Measurements from ENCODE around the gene TTF2. TPM values are rescaled to one million over a fixed set of nuclear protein-coding genes. Genes with fewer than 3 reads are reported as not detected.

TTF2 gene
- total RNA-seq, 1 experiment from 2014 or later: 27.8 TPM

- DNase-seq (ENCODE audit: low spot score): no peak
These were observed 13.3 kb upstream of the TTF2 start for GRCh38 chr1:117046781-117047180.

GRCh38 chr1:117047271-117047670 is 12.9 kb upstream of the TTF2 start:
- no peak for DNase-seq (ENCODE audit: low spot score)

GRCh38 chr1:117049857-117050256 is 10.3 kb upstream of the TTF2 start:
- DNase-seq (ENCODE audit: low spot score): no peak

- peak; percentile 38 for DNase-seq (ENCODE audit: low spot score)
These were observed 8.7 kb upstream of the TTF2 start for GRCh38 chr1:117051224-117052064.

- DNase-seq (ENCODE audit: low spot score): no peak
These were observed 6.1 kb upstream of the TTF2 start for GRCh38 chr1:117054068-117054467.

- peak; percentile 39 for DNase-seq (ENCODE audit: low spot score)
These were observed 1.3 kb upstream of the TTF2 start for GRCh38 chr1:117058810-117059209.

- DNase-seq (ENCODE audit: low spot score): peak; percentile 85
These were observed 820 bp upstream of the TTF2 start for GRCh38 chr1:117059334-117059677.

- peak; percentile 49 for DNase-seq (ENCODE audit: low spot score)
These were observed 553 bp downstream of the TTF2 start for GRCh38 chr1:117060441-117061317.

GRCh38 chr1:117061986-117062415 is 1.9 kb downstream of the TTF2 start:
- no peak for DNase-seq (ENCODE audit: low spot score)

GRCh38 chr1:117066367-117066766 is 6.2 kb downstream of the TTF2 start:
- no peak for DNase-seq (ENCODE audit: low spot score)

GRCh38 chr1:117067533-117068370 is 7.6 kb downstream of the TTF2 start:
- DNase-seq (ENCODE audit: low spot score): peak; percentile 49

GRCh38 chr1:117068580-117068979 is 8.5 kb downstream of the TTF2 start:
- DNase-seq (ENCODE audit: low spot score): no peak

- no peak for DNase-seq (ENCODE audit: low spot score)
These were observed 9.2 kb downstream of the TTF2 start for GRCh38 chr1:117069220-117069844.

- no peak for DNase-seq (ENCODE audit: low spot score)
These were observed 10.0 kb downstream of the TTF2 start for GRCh38 chr1:117070124-117070523.

GRCh38 chr1:117076648-117077047 is 16.5 kb downstream of the TTF2 start:
- no peak for DNase-seq (ENCODE audit: low spot score)

GRCh38 chr1:117077267-117077666 is 17.1 kb downstream of the TTF2 start:
- no peak for DNase-seq (ENCODE audit: low spot score)

GRCh38 chr1:117079737-117080136 is 19.6 kb downstream of the TTF2 start:
- DNase-seq (ENCODE audit: low spot score): no peak

GRCh38 chr1:117084231-117084630 is 24.1 kb downstream of the TTF2 start:
- no peak for DNase-seq (ENCODE audit: low spot score)

- DNase-seq (ENCODE audit: low spot score): no peak
These were observed 27.6 kb downstream of the TTF2 start for GRCh38 chr1:117087686-117088085.

- DNase-seq (ENCODE audit: low spot score): no peak
These were observed 29.9 kb downstream of the TTF2 start for GRCh38 chr1:117089996-117090395.

- no peak for DNase-seq (ENCODE audit: low spot score)
These were observed 32.5 kb downstream of the TTF2 start for GRCh38 chr1:117092594-117092993.

Measured in HT-29 (cell line).